SK-N-SH (cell line): Measurements from ENCODE around the gene IGF2R. TPM values are rescaled to one million over a fixed set of nuclear protein-coding genes. Genes with fewer than 3 reads are reported as not detected.

ENCODE experiments used
- CTCF ChIA-PET: fragments of 300-600, 350-600 bp; formaldehyde crosslinking; extraction: SDS; loops from one replicate; lab custom pipeline; 2021; lab: Yijun Ruan, JAX
- POLR2A ChIA-PET: fragments of 350-600 bp; sonication (Branson Sonifier 250); formaldehyde crosslinking; extraction: SDS; loops from one replicate; lab custom pipeline; 2020; ENCODE audit warnings: antibody characterized with exemption, inconsistent platforms; lab: Yijun Ruan, JAX
- DNase-seq: peaks from one replicate; pipeline ENCODE4 v3.0.0; 2012
- H2AFZ ChIP-seq: fragments of 200-600 bp; sonication (generic); 2 replicates; pipeline ENCODE4 v1.8.1; 2016; ENCODE audit warnings: antibody characterized with exemption, mild to moderate bottlenecking, low read depth
- H3F3A ChIP-seq: fragments of 200-600 bp; sonication (generic); replicated peaks from 2 replicates; pipeline ENCODE3; 2016; ENCODE audit warnings: antibody characterized with exemption, mild to moderate bottlenecking; ENCODE audit not compliant: insufficient read depth
- H3K27ac ChIP-seq, 2 experiments: fragments of 200-500 bp in 1 of 2; fragments of 200-600 bp in 1 of 2; sonication (Bioruptor generic) in 1 of 2; sonication (generic), shearing (Covaris generic) in 1 of 2; 2 replicates each; pipeline versions ENCODE4 v1.5.1 to v1.6.1; 2014 to 2016; ENCODE audit warnings: low read depth in 2 of 2, inconsistent platforms in 1 of 2, low read length in 1 of 2, mild to moderate bottlenecking in 1 of 2, mixed read lengths in 1 of 2
- H3K27me3 ChIP-seq: fragments of 200-600 bp; sonication (generic), shearing (Covaris generic); 2 replicates; pipeline ENCODE4 v1.6.1; 2016; ENCODE audit warnings: mixed run types; ENCODE audit not compliant: insufficient read depth
- H3K36me3 ChIP-seq, 2 experiments: fragments of 200-500 bp in 1 of 2; fragments of 200-600 bp in 1 of 2; sonication (Bioruptor generic) in 1 of 2; sonication (generic) in 1 of 2; replicated peaks in 1 of 2; 2 replicates each; pipeline versions ENCODE3 to v1.5.1; 2014 to 2016; ENCODE audit warnings: low read length in 1 of 2, mild to moderate bottlenecking in 1 of 2; ENCODE audit not compliant: insufficient read depth in 2 of 2, control insufficient read depth in 1 of 2
- H3K4me1 ChIP-seq, 2 experiments: fragments of 200-500 bp in 1 of 2; fragments of 200-600 bp in 1 of 2; sonication (Bioruptor generic) in 1 of 2; sonication (generic), shearing (Covaris generic) in 1 of 2; 2 replicates each; pipeline versions ENCODE4 v1.5.1 to v1.6.1; 2014 to 2016; ENCODE audit warnings: low read depth in 1 of 2, low read length in 1 of 2, mixed run types in 1 of 2; ENCODE audit not compliant: insufficient read depth in 2 of 2, control insufficient read depth in 1 of 2
- H3K4me2 ChIP-seq: fragments of 200-600 bp; sonication (generic), shearing (Covaris generic); 2 replicates; pipeline ENCODE4 v1.6.1; 2017; ENCODE audit warnings: mixed run types
- H3K4me3 ChIP-seq, 2 experiments: fragments of 200-500 bp in 1 of 2; fragments of 200-600 bp in 1 of 2; sonication (Bioruptor generic) in 1 of 2; sonication (generic), shearing (Covaris generic) in 1 of 2; 2 replicates each; pipeline versions ENCODE4 v1.5.1 to v1.8.1; 2014 to 2016; ENCODE audit warnings: low read depth in 2 of 2, inconsistent platforms in 1 of 2, low read length in 1 of 2, mild to moderate bottlenecking in 1 of 2, mixed read lengths in 1 of 2, moderate library complexity in 1 of 2
- H3K79me2 ChIP-seq: fragments of 200-600 bp; sonication (generic); 2 replicates; pipeline ENCODE4 v1.8.1; 2017; ENCODE audit warnings: mild to moderate bottlenecking; ENCODE audit not compliant: insufficient read depth
- H3K9ac ChIP-seq: fragments of 200-600 bp; sonication (generic); 2 replicates; pipeline ENCODE4 v1.6.1; 2017; ENCODE audit warnings: mixed run types
- H3K9me2 ChIP-seq: fragments of 200-600 bp; sonication (generic); 2 replicates; pipeline ENCODE4 v1.6.1; 2017; ENCODE audit warnings: mixed run types
- H3K9me3 ChIP-seq: fragments of 200-600 bp; sonication (generic); 2 replicates; pipeline ENCODE4 v1.6.1; 2017; ENCODE audit warnings: mixed run types, mild to moderate bottlenecking, moderate library complexity
- H4K20me1 ChIP-seq: fragments of 200-600 bp; sonication (generic); 2 replicates; pipeline ENCODE4 v1.6.1; 2017; ENCODE audit warnings: mild to moderate bottlenecking, mixed run types; ENCODE audit not compliant: insufficient read depth
- CTCF ChIP-seq: fragments of 200-600 bp; sonication (generic); IDR thresholded peaks from 2 replicates; pipeline ENCODE4 v1.6.1; 2017; ENCODE audit warnings: antibody characterized with exemption, mild to moderate bottlenecking, moderate library complexity
- ELF1 ChIP-seq: IDR thresholded peaks from 2 replicates; pipeline ENCODE4 v1.4.0; 2012
- EP300 ChIP-seq, 2 experiments: IDR thresholded peaks; 2 replicates each; pipeline versions ENCODE4 v1.4.0 to v1.6.1; 2012; ENCODE audit warnings: borderline replicate concordance in 1 of 2, low read depth in 1 of 2, low read length in 1 of 2
- FOXM1 ChIP-seq: IDR thresholded peaks from 2 replicates; pipeline ENCODE4 v1.4.0; 2012; ENCODE audit warnings: low read depth, mild to moderate bottlenecking
- GATA2 ChIP-seq: sonication (generic); formaldehyde crosslinking; IDR thresholded peaks from 2 replicates; pipeline ENCODE4 v1.5.0; 2020; ENCODE audit warnings: mild to moderate bottlenecking, missing genetic modification reagents
- IRF3 ChIP-seq: fragments of 150-350 bp; IDR thresholded peaks from 2 replicates; pipeline ENCODE4 v1.6.1; 2016; ENCODE audit warnings: mild to moderate bottlenecking, low read depth, low read length
- MEF2A ChIP-seq: IDR thresholded peaks from 2 replicates; pipeline ENCODE4 v1.4.0; 2012; ENCODE audit warnings: low read depth, borderline replicate concordance
- MXI1 ChIP-seq: IDR thresholded peaks from 2 replicates; pipeline ENCODE4 v1.6.1; 2012; ENCODE audit warnings: mild to moderate bottlenecking, low read depth, low read length, improper control_type of control experiment
- NRF1 ChIP-seq: IDR thresholded peaks from 2 replicates; pipeline ENCODE4 v1.6.1; 2012; ENCODE audit warnings: low read depth, mild to moderate bottlenecking, low read length
- POLR2AphosphoS5 ChIP-seq: IDR thresholded peaks from 2 replicates; pipeline ENCODE4 v1.6.1; 2012; ENCODE audit warnings: low read depth, low read length
- REST ChIP-seq: IDR thresholded peaks from 2 replicates; pipeline ENCODE4 v1.6.1; 2012; ENCODE audit warnings: mild to moderate bottlenecking, low read depth, low read length, moderate library complexity
- TEAD4 ChIP-seq: IDR thresholded peaks from 2 replicates; pipeline ENCODE4 v1.4.0; 2012; ENCODE audit warnings: mild to moderate bottlenecking, borderline replicate concordance; ENCODE audit not compliant: insufficient read depth
- YY1 ChIP-seq: IDR thresholded peaks from 2 replicates; pipeline ENCODE4 v1.4.0; 2012; ENCODE audit warnings: low read depth, mild to moderate bottlenecking
- WGBS: methylation state at CpG from one replicate; pipeline ENCODE4 v1.1.6; 2017; ENCODE audit warnings: low lambda C conversion rate; 5-methylcytosine and 5-hydroxymethylcytosine counted together
- polyA plus RNA-seq, 3 experiments: library from polyadenylated mRNA; depleted of rRNA; stranded (reverse); fragments of >200 nt; gene quantifications; 2 replicates each; pipeline ENCODE4 v1.2.3, GENCODE V29; 2012

IGF2R gene
- polyA plus RNA-seq, 1 of the 3 experiments (the other 2 are of a cell fraction) = 45.0 TPM

DNA sequence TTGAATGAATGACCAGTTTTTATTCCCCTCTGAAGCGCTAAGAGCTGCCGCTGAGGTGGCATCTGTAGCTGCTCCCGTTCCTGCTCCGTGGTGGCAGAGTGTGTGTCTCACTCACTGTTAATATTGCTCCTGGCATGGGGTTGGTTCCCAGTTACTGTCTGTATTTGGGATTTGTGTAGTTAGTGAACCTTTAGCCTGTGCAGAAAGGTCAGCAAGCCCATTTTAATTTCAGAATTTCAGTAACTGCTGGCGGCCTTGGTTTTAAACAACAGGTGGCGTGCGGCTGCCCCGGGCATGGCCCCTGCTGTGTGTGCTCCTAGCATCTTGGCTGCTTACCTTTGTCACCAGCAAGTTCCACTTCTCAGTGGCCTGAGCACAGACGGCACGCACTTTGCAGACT is 98.7 kb downstream of the IGF2R start:
- CTCF ChIA-PET = interaction anchor here (0.8 kb wide), 1 partner anchor 14 kb away, joined by 3 read pairs; no protein-coding TSS in a partner anchor
- POLR2A ChIA-PET = no interaction called here
- no peaks in the 10 kb centered on the region for H3K27me3 ChIP-seq
- peaks cover 16 to 76% of the 10 kb centered on the region in 2 experiments for H3K36me3 ChIP-seq
- H3K27ac ChIP-seq = no peak overlapping the region
- H3K4me3 ChIP-seq = no peak overlapping the region
- 96% methylated on average over 10 of the region's 10 CpGs for WGBS
- no peak overlapping the region for H3K4me2 ChIP-seq
- H4K20me1 ChIP-seq = no peaks in the 10 kb centered on the region
- DNase-seq = no peak
- no peaks in the 10 kb centered on the region for H3K4me1 ChIP-seq
- no peak overlapping the region for H2AFZ ChIP-seq
- H3K79me2 ChIP-seq = no peaks in the 10 kb centered on the region
- no peaks in the 10 kb centered on the region for H3F3A ChIP-seq
- TF ChIP-seq FOXM1 (no peak), MEF2A (no peak), POLR2AphosphoS5 (no peak), REST (no peak), ELF1 (no peak), EP300 (IDR thresholded peaks at IDR 0.05; ENCODE audit: borderline replicate concordance in 1 of 2, low read depth in 1 of 2, low read length in 1 of 2) (no peak)
- no peaks in the 10 kb centered on the region for H3K9me3 ChIP-seq
- no peak overlapping the region for H3K9ac ChIP-seq
- no peaks in the 10 kb centered on the region for H3K9me2 ChIP-seq

- WGBS = 98% methylated on average over 5 of the region's 7 CpGs
- TF ChIP-seq MEF2A (no peak), TEAD4 (no peak), IRF3 (no peak), MXI1 (no peak), GATA2 (no peak), CTCF (no peak), YY1 (no peak), NRF1 (no peak)
- Histone ChIP-seq H3K79me2 (no peaks in the 10 kb centered on the region), H3F3A (no peaks in the 10 kb centered on the region), H3K9ac (no peak overlapping the region), H3K9me3 (no peaks in the 10 kb centered on the region), H3K4me1 (no peaks in the 10 kb centered on the region), H3K9me2 (no peaks in the 10 kb centered on the region), H3K4me3 (no peak overlapping the region), H4K20me1 (no peaks in the 10 kb centered on the region), H2AFZ (no peak overlapping the region), H3K27ac (no peak overlapping the region), H3K36me3 (peaks cover 16 to 82% of the 10 kb centered on the region in 2 experiments), H3K4me2 (no peak overlapping the region), H3K27me3 (no peaks in the 10 kb centered on the region)
- POLR2A ChIA-PET = no interaction called here
- CTCF ChIA-PET = no interaction called here
- DNase-seq = no peak
Measured at GRCh38 chr6:160068346-160068745, 99.5 kb downstream of the IGF2R start.
